ENCODE results near the gene ZNF143.

Gene ZNF143

GRCh38 chr11:9550191-9550628 is 89.4 kb downstream of the ZNF143 start:
- DNase-seq = no peak

- no peak for DNase-seq
Observed at GRCh38 chr11:9561279-9561982, 100.6 kb downstream of the ZNF143 start.

DNA sequence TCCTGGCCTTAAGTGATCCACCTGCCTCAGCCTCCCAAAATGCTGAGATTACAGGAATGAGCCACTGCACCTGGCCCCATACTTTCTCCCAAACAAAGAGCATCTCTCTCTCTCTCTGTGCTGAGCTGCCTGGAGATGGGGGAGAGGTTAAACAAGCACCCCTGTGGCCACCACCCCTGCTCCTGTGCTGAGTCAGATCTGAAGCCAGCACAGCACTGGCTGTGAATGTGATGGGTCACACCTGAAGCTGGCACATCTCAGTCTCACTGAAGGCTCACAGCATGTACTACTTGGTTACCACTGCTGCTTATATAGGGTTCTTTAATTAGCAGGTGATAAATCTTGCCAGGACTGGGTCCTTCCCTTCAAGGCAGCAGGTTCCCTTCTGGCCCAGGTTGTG is 101.9 kb downstream of the ZNF143 start:
- no peak for DNase-seq

GRCh38 chr11:9563196-9563730 is 102.5 kb downstream of the ZNF143 start:
- DNase-seq = no peak

GRCh38 chr11:9565822-9566560 is 105.2 kb downstream of the ZNF143 start:
- no peak for DNase-seq

DNA sequence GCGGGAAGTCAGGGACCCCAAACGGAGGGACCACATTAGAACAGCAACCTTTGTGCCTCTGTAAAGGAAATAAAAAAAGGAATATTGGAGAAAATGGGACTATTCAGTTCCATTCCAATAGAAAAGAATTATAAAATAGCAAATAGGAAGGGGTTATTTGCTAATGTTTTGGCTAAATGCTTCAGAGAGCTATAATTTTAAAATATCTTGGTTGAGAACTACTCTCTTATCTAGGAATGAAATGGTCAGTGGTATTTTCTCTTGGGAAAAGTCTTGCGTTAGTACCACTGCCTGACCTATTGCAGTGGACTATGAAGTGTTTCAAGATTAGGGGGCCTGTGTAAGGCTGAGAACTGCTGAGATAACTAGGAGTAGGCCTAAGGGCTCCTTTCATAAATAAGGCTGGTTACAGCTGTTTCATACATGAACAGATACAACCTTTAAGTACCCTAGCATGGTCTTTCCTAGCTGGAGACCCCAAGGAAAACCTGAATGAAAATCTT is 105.8 kb downstream of the ZNF143 start:
- DNase-seq = no peak

DNA sequence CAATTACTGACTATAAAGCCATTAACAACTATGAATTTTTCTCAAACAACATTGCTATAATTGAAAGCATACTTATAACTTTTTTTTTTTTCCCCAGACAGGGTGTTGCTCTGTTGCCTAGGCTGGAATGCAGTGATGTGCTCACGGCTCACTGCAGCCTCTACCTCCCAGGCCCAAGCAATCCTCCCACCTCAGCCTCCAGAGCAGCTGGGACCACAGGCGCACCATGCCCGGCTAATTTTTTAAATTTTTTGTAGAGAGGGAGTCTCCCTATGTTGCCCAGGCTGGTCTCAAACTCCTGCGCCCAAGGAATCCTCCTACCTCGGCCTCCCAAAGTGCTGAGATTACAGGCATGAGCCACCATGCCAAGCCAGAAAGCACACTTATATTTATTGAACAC is 106.6 kb downstream of the ZNF143 start:
- DNase-seq = no peak

- no peak for DNase-seq
Observed at GRCh38 chr11:9568161-9568853, 107.5 kb downstream of the ZNF143 start.

DNA sequence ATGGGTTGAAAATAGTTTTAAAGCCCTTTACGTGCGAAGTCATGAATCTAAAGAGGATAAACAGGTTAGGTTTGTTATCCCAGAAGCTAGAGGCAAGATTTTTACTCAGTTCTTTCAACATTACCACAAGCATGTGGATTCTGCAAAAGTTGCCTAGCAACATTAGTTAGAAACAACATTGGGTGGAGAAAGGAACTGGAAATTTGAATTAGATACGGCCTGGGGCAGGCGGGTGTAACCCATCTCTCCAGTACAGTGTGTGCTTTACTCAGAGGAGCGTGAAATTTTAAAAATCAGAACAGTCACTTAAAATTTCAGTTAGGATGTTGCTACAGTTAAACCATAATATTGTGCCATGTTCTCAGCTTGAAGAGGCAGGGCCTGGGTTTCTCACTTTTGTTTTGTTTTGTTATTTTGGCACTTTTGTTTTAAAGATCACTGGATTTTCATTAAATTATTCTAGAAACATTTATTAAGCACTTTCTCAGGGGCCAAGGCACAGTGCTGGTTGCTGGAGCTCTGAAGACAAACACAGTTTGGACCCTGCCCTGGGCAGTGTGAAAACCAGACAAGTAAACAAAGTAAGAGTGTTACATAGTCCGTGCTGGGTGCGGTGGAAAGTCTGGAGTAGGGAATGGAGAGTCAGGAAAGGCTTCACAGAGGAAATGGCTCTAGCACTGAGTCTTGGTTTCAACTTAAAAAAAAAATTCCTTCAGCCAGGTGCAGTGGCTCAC is 108.2 kb downstream of the ZNF143 start:
- DNase-seq = no peak

DNA sequence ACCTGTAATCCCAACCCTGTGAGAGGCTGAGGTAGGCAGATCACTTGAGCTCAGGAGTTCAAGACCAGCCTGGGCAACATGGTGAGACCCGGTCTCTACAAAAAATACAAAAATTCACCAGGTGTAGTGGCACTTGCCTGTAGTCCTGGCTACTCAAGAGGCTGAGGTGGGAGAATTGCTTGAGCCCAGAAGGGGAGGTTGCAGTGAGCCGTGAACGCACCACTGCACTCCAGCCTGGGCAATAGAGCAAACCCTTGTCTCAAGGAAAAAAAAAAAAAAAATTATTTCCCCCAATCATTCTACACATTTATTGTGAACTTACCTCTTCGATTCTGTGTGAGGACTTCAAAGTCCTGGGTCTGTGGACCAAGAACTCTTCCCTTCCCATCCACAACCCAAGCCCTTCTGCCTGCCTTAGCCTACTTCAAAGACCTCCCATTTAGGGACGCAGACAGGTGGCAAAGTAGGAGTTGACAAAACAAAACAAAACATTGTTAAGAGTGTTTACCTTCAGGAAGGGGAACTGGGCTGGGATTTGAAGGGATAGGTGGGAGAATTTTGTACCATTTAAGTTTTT is 108.9 kb downstream of the ZNF143 start:
- no peak for DNase-seq

GRCh38 chr11:9570313-9571025 is 109.7 kb downstream of the ZNF143 start:
- no peak for DNase-seq

DNA sequence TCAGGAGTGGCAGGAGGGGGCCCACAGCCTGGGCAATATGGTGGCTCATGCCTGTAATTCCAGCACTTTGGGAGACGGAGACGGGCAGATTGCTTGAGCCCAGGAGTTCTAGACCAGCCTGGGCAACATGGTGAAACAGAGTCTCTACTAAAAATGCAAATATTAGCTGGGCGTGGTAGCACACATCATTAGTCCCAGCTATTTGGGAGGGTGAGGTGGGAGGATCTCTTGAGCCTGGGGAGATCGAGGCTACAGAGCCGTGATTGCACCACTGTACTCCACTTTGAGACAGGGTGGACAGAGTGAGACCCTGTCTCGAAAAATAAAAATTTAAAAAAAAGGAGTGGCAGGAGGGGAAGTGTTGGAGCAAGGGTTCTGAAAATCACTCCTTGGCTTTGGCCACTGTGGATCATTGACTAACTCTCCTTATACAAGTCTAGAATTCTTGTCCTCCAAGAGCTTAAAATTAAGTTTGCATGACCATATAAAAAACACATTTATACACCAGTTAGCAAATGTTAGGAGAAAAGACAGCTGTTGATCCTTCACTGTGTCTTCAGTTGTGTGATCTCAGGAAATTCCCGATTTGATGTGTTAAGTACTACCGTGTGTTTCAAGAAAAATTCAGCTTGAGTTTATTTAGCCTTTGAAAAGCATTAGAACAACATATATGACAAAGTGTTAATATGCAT is 110.4 kb downstream of the ZNF143 start:
- DNase-seq = no peak

- DNase-seq = no peak
Observed at GRCh38 chr11:9571763-9572115, 110.9 kb downstream of the ZNF143 start.

DNA sequence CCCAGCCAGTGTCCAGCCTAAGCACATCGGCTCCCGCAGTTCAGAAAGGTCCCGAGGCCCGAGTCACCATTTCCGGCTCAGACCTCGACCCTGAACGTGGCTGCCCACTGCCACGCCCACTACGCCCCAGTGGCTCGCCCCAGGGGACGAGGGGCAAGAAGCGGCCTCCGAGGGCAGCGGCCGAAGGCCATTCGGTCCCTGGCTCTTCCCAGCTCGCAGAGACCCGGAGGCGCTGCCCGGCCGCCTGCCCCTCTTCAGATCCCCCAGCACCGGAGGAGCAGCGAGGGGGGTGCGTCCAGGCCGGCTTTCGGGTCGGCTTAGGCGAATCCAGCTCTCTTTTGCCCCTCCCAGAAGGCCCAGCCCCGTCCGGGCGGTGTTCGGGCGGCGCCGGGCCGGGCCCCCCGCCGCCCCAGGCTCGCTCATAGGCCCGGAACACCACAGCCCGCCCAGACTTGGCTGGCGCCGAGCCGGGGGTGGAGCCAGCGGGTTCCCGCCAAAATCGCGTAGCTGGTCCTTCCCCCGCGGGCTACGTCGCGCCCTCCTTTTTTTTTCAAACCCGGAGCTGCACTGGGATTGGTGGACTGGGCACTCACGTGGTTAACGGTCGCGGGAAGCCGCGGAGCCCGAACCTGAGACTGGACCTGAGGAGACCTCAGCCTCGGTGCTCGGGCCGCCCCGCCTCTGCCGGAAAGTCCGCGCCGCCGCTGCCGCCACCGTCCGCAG is 112.4 kb downstream of the ZNF143 start, which contains the start of gene WEE1:
WEE1 (plus strand) TSS at position 619 of the 723 bp plus-strand sequence. CDS start 264 bp downstream, outside the sequence.
- peak; percentile 83 for DNase-seq

DNA sequence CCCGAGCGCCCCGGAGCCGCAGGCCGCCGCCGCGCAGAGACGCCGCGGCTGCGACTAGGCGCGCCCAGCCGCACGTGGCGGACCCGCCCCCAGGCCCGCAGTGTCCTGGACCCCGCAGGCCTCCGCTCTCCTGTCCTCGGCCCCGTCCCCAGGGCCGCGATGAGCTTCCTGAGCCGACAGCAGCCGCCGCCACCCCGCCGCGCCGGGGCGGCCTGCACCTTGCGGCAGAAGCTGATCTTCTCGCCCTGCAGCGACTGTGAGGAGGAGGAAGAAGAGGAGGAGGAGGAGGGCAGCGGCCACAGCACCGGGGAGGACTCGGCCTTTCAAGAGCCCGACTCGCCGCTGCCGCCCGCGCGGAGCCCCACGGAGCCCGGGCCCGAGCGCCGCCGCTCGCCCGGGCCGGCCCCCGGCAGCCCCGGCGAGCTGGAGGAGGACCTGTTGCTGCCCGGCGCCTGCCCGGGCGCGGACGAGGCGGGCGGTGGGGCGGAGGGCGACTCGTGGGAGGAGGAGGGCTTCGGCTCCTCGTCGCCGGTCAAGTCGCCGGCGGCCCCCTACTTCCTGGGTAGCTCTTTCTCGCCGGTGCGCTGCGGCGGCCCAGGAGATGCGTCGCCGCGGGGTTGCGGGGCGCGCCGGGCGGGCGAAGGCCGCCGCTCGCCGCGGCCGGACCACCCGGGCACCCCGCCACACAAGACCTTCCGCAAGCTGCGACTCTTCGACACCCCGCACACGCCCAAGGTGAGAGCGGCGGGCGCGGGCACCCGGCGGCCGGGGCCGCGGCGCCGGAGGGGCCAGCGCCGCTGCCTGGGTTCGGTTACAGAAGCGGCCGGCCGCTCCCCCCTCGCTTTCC is 113.2 kb downstream of the ZNF143 start:
- DNase-seq = no peak

DNA sequence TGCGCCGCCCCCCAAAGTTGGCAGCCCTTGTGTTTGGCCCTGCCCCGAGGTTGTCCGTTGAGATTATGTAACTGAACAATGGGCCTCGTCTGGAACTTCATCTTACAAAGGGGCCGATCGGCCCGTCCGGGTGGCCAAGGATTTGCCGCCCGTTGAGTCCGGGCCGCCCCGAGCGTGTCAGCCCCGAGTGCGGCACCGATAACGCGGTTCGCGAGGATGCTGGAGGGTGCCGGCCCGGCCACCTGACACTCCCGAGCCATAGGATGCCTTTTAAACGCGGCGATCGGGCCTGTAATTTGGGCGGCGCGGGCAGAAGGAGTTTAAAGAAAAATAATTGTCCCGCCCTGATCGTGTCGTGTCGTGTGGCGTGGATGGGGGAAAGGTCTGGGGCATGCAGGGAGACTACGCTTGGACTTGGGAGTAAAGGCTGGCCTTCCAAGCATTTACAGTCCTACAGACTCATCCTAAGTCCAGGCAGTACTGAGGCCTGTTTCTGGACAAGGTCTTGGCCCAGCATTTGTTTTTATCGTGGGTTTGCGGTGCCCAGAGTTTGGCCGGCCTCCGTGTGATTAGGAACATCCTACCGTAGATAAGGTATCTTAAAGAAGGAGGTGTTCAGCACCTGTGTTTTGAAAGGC is 113.9 kb downstream of the ZNF143 start:
- DNase-seq = no peak

DNA sequence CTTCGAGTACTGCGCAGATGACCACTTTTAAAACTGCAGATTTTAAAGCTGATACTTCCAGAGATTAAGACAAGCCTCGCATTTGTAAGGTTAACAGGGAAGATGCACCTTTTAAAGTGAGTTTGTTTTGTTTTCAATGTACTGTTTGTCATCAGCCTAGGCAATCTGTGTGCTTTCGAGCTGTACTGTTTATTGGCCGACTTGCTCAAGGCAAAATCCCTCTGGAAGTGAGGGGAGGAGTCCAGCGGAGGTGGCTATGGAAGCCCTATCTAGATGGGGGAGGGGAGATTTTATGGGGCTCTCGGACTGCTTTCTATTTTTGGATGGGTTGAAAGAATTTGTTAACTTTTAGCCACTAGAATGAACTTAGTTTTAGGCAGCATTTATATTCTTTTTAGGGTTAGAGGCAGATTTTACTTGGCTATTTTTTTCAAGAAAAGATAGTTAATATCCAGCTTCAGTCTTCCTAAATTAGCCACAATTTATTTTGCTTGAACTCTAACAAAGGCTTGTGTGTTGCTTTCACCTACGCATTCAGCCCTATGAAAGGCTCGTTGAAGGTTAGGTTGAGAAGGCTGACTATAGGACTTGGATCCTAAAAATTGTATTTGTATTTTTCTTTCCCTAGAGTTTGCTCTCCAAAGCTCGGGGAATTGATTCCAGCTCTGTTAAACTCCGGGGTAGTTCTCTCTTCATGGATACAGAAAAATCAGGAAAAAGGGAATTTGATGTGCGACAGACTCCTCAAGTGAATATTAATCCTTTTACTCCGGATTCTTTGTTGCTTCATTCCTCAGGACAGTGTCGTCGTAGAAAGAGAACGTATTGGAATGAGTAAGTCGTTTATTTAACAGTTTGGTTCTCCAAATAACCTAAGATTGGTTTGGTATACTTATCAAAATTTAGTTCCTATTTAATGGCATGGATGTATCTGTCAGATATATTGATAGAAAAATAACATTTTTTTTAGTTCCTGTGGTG is 114.7 kb downstream of the ZNF143 start:
- DNase-seq = peak; percentile 27
